Caco-2 (cell line): ENCODE measurements around the gene MTG1. TPM values are rescaled to one million over a fixed set of nuclear protein-coding genes. Genes with fewer than 3 reads are reported as not detected.

ENCODE experiments used
- Bru-seq: library from RNA; stranded (reverse); fragments of 400-500 nt; gene quantifications from one replicate; lab custom pipeline; 2021; lab: Mats Ljungman, UMichigan
- BruChase-seq, 2 experiments: library from RNA; stranded (reverse); fragments of 400-500 nt; gene quantifications; one replicate each; lab custom pipeline; 2021; lab: Mats Ljungman, UMichigan
- BruUV-seq: library from RNA; stranded (reverse); fragments of 400-500 nt; replicated peaks from 2 replicates; lab custom pipeline; 2021; lab: Mats Ljungman, UMichigan
- CTCF ChIA-PET: fragments of 300-600 bp; sonication (Branson Sonifier 250); formaldehyde crosslinking; loops from one replicate; lab custom pipeline; 2022; ENCODE audit warnings: antibody characterized with exemption; lab: Charles Lee
- POLR2A ChIA-PET: fragments of 300-600 bp; sonication (Branson Sonifier 250); formaldehyde crosslinking; loops from one replicate; lab custom pipeline; 2022; ENCODE audit warnings: antibody characterized with exemption; lab: Charles Lee
- DNase-seq, 2 experiments: peaks; one replicate each; pipeline versions ENCODE4 v3.0.0 to v3.0.0-alpha.2; 2020 to 2022
- H3K27me3 ChIP-seq: replicated peaks from 2 replicates; pipeline ENCODE4 v1.6.0; 2011; ENCODE audit warnings: low read length; ENCODE audit not compliant: control insufficient read depth, insufficient read depth
- H3K36me3 ChIP-seq: 2 replicates; pipeline ENCODE4 v1.5.1; 2011; ENCODE audit warnings: low read length; ENCODE audit not compliant: control insufficient read depth, insufficient read depth
- H3K4me1 ChIP-seq: fragments of 250-450 bp; sonication (Bioruptor Pico); 2 replicates; pipeline ENCODE4 v1.5.1; 2020; ENCODE audit warnings: mild to moderate bottlenecking
- H3K4me3 ChIP-seq: 2 replicates; pipeline ENCODE4 v1.5.1; 2011; ENCODE audit warnings: low read depth, mild to moderate bottlenecking, control low read depth, low read length
- H3K9me3 ChIP-seq: fragments of 250-450 bp; sonication (Bioruptor Pico); 2 replicates; pipeline ENCODE4 v1.5.1; 2020; ENCODE audit warnings: mild to moderate bottlenecking, moderate library complexity
- H3K27ac Mint-ChIP-seq: one replicate; pipeline ENCODE4 v1.8.0; 2022; ENCODE audit warnings: mixed read lengths; ENCODE audit not compliant: unreplicated experiment
- H3K27me3 Mint-ChIP-seq: one replicate; pipeline ENCODE4 v1.8.0; 2022; ENCODE audit warnings: mixed read lengths; ENCODE audit not compliant: insufficient read depth, unreplicated experiment
- H3K36me3 Mint-ChIP-seq: one replicate; pipeline ENCODE4 v1.8.0; 2022; ENCODE audit warnings: mild to moderate bottlenecking, mixed read lengths; ENCODE audit not compliant: insufficient read depth, unreplicated experiment
- H3K4me1 Mint-ChIP-seq: one replicate; pipeline ENCODE4 v1.8.0; 2022; ENCODE audit warnings: low read depth, mixed read lengths; ENCODE audit not compliant: unreplicated experiment
- H3K4me3 Mint-ChIP-seq: one replicate; pipeline ENCODE4 v1.8.0; 2022; ENCODE audit warnings: mild to moderate bottlenecking, moderate library complexity, mixed read lengths; ENCODE audit not compliant: unreplicated experiment
- H3K9me3 Mint-ChIP-seq: one replicate; pipeline ENCODE4 v1.8.0; 2022; ENCODE audit warnings: mixed read lengths; ENCODE audit not compliant: unreplicated experiment
- CTCF ChIP-seq, 2 experiments: fragments of 200-600 bp in 1 of 2; IDR thresholded peaks; 1 replicate in 1 of 2; 2 replicates in 1 of 2; pipeline versions ENCODE4 v1.5.1 to v1.8.0; 2011 to 2022; ENCODE audit warnings: antibody characterized with exemption in 1 of 2, control low read depth in 1 of 2, inconsistent platforms in 1 of 2, low read depth in 1 of 2, low read length in 1 of 2, mild to moderate bottlenecking in 1 of 2, moderate library complexity in 1 of 2; ENCODE audit not compliant: insufficient read depth in 1 of 2, severe bottlenecking in 1 of 2, unreplicated experiment in 1 of 2
- intact Hi-C: fragments of 100-400 bp; cut with micrococcal nuclease; formaldehyde crosslinking; loops from one replicate; pipeline ENCODE4 v1.10.0; 2022; ENCODE audit not compliant: unreplicated experiment
- long read RNA-seq: library from polyadenylated mRNA; stranded (forward); transcript quantifications from one replicate; pipeline ENCODE4 v2.0.0, GENCODE V29; 2022
- total RNA-seq: library from RNA; stranded (reverse); gene quantifications from 2 replicates; pipeline ENCODE4 v1.2.3, GENCODE V29; 2022

Gene MTG1
- total RNA-seq, result 111 and 113 TPM in 2 replicates
- Bru-seq, nascent RNA, result percentile 90 among the genes with signal in this experiment
- percentile 94 among the genes with signal in this experiment for BruChase-seq, experiment 1, labeled RNA remaining after a 2-hour chase
- BruChase-seq, experiment 2, labeled RNA remaining after a 6-hour chase, result percentile 96 among the genes with signal in this experiment
- long read RNA-seq, transcript MTG1-203 (10 exons, 2,730 nt), result minor isoform, 20 of 189 reads
- long read RNA-seq, transcript MTG1-208 (6 exons, 693 nt), result minor isoform, 16 of 189 reads
- long read RNA-seq, transcript MTG1-201 (11 exons, 1,560 nt), result major isoform, 103 of 189 reads
- long read RNA-seq, partial matches to known transcripts, result 13 of 189 reads
- long read RNA-seq, other reads (novel, unspliced or antisense), result 34 of 189 reads

- CTCF ChIA-PET, result interaction anchor here (0.6 kb wide), 1 partner anchor 65 kb away, joined by 3 read pairs; no protein-coding TSS in a partner anchor
- peak within 1 kb of the TSS; percentile 79 for H3K4me3 ChIP-seq
- intact Hi-C loops, result loop anchor here (1.0 to 5.0 kb wide), 4 partner anchors 16 to 85 kb away; no protein-coding TSS in a partner anchor
- peaks cover 1% of the 10 kb centered on the region for H3K36me3 ChIP-seq
- Mint-ChIP-seq H3K9me3 (no peaks in the 10 kb centered on the region), H3K4me3 (peak within 1 kb of the TSS; percentile 81), H3K27me3 (no peaks in the 10 kb centered on the region), H3K36me3 (peaks cover 48% of the 10 kb centered on the region), H3K27ac (peak within 1 kb of the TSS; percentile 86), H3K4me1 (no peaks in the 10 kb centered on the region)
- BruUV-seq, result no TSS peak
- peak; percentile 95 to 100 for DNase-seq
- H3K9me3 ChIP-seq, result no peaks in the 10 kb centered on the region
- POLR2A ChIA-PET, result interaction anchor here (0.9 to 1.0 kb wide), 2 partner anchors 15 to 21 kb away, joined by 4 to 5 read pairs; partner anchors contain the start of genes ECHS1 and PAOX
- no peaks in the 10 kb centered on the region for H3K27me3 ChIP-seq
- peak in 1 of 2 experiments; percentile 54 for TF ChIP-seq CTCF (IDR thresholded peaks at IDR 0.05; ENCODE audit: insufficient read depth in 1 of 2, low read depth in 1 of 2, low read length in 1 of 2, severe bottlenecking in 1 of 2, unreplicated experiment in 1 of 2)
- H3K4me1 ChIP-seq, result 0 out of 2 replicates have a peak, but pooled peaks cover 4% of the 10 kb centered on the region
Observed at GRCh38 chr10:133394064-133394663, at the start of gene MTG1. Gene MTG1 (plus strand): TSS chr10:133394157. CDS start chr10:133394221, 64 bp downstream.

- H3K27me3 ChIP-seq, result no peaks in the 10 kb centered on the region
- no peak overlapping the region for H3K4me3 Mint-ChIP-seq
- H3K4me1 Mint-ChIP-seq, result peaks cover 18% of the 10 kb centered on the region
- intact Hi-C loops, result no loop called here
- H3K9me3 Mint-ChIP-seq, result peaks cover 9% of the 10 kb centered on the region
- ChIA-PET POLR2A (no interaction called here), CTCF (interaction anchor here (0.8 kb wide), 1 partner anchor 13 kb away, joined by 3 read pairs; the partner anchor contains the start of gene FUOM)
- no peak overlapping the region for H3K27ac Mint-ChIP-seq
- H3K36me3 Mint-ChIP-seq, result peaks cover 34% of the 10 kb centered on the region
- no TSS peak for BruUV-seq
- peaks cover 15% of the 10 kb centered on the region; the same call in 1 of the 2 replicates for H3K9me3 ChIP-seq
- DNase-seq, result no peak
- no peaks in the 10 kb centered on the region for H3K27me3 Mint-ChIP-seq
- peaks cover 36% of the 10 kb centered on the region for H3K4me1 ChIP-seq
- no peaks in the 10 kb centered on the region for H3K36me3 ChIP-seq
- H3K4me3 ChIP-seq, result no peak overlapping the region
- TF ChIP-seq CTCF (IDR thresholded peaks at IDR 0.05; ENCODE audit: insufficient read depth in 1 of 2, low read depth in 1 of 2, low read length in 1 of 2, severe bottlenecking in 1 of 2, unreplicated experiment in 1 of 2), result no peak
Observed at GRCh38 chr10:133344236-133344635, 49.7 kb upstream of the MTG1 start.

- H3K36me3 ChIP-seq, result no peaks in the 10 kb centered on the region
- intact Hi-C loops, result no loop called here
- no peak for DNase-seq
- 0 out of 2 replicates have a peak, but pooled peaks cover 3% of the 10 kb centered on the region for H3K9me3 ChIP-seq
- Mint-ChIP-seq H3K36me3 (peaks cover 56% of the 10 kb centered on the region), H3K4me3 (no peak overlapping the region), H3K4me1 (peaks cover 21% of the 10 kb centered on the region), H3K27ac (peak overlapping the region; percentile 68), H3K27me3 (no peaks in the 10 kb centered on the region), H3K9me3 (peaks cover 9% of the 10 kb centered on the region)
- peaks cover 55% of the 10 kb centered on the region for H3K4me1 ChIP-seq
- ChIA-PET CTCF (no interaction called here), POLR2A (interaction anchor here (0.6 kb wide), 1 partner anchor 9 kb away, joined by 6 read pairs; no protein-coding TSS in a partner anchor)
- no peak for TF ChIP-seq CTCF (IDR thresholded peaks at IDR 0.05; ENCODE audit: insufficient read depth in 1 of 2, low read depth in 1 of 2, low read length in 1 of 2, severe bottlenecking in 1 of 2, unreplicated experiment in 1 of 2)
- BruUV-seq, result no TSS peak
- H3K4me3 ChIP-seq, result no peak overlapping the region
- no peaks in the 10 kb centered on the region for H3K27me3 ChIP-seq
Observed at GRCh38 chr10:133346413-133346812, 47.5 kb upstream of the MTG1 start.
